Measurements from ENCODE around the gene CXorf66. TPM values are rescaled to one million over a fixed set of nuclear protein-coding genes. Genes with fewer than 3 reads are reported as not detected.
"Not testable (repeated sequence)": the region's sequence is repeated elsewhere in the genome, so short reads cannot be mapped to it uniquely, and the experiment has no call there.

The CXorf66 gene
- total RNA-seq, 4 donors from 2014 or later: not detected

DNA sequence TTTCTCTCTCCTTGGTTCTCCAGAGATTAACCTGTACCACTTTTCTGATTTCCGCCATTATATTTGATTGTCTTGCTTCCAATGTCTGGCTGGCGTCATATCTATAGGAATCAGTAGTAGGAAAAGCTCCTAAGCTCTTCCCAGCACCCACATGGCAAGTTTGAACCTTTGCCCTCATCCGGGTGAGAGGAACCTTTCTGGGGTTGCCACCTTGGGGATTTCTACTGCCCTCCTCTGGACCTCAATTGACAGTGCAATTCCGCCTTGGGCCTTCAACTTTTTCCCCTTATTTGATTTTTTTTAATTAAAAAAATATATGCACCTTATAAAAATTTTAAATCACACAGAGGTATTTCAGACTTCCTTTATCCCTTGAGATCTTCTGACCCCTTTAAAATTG lies 2.0 kb upstream of the CXorf66 start:
- TF ChIP-seq POLR2AphosphoS5 (IDR thresholded peaks at IDR 0.05): no peak
- TF ChIP-seq, protein P1, sequence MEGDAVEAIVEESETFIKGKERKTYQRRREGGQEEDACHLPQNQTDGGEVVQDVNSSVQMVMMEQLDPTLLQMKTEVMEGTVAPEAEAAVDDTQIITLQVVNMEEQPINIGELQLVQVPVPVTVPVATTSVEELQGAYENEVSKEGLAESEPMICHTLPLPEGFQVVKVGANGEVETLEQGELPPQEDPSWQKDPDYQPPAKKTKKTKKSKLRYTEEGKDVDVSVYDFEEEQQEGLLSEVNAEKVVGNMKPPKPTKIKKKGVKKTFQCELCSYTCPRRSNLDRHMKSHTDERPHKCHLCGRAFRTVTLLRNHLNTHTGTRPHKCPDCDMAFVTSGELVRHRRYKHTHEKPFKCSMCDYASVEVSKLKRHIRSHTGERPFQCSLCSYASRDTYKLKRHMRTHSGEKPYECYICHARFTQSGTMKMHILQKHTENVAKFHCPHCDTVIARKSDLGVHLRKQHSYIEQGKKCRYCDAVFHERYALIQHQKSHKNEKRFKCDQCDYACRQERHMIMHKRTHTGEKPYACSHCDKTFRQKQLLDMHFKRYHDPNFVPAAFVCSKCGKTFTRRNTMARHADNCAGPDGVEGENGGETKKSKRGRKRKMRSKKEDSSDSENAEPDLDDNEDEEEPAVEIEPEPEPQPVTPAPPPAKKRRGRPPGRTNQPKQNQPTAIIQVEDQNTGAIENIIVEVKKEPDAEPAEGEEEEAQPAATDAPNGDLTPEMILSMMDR (IDR thresholded peaks at IDR 0.05): peak in 1 of 5 experiments; percentile 23
- Histone ChIP-seq H3K9me3 (no peaks in the 10 kb centered on the region), H3K27me3 (peaks cover 7% of the 10 kb centered on the region), H3K4me3 (no peak overlapping the region), H3K27ac (no peak overlapping the region), H3K4me1 (no peaks in the 10 kb centered on the region), H3K36me3 (no peaks in the 10 kb centered on the region)
- intact Hi-C loops (cut with DNase I; ENCODE audit: low total_unique reads) (no loop called here), in situ Hi-C loops (cut with MboI; ENCODE audit: low pct_ligation_motif_present in 1 of 4, low pct_unique_long_range_greater_than_20kb in 1 of 4, low sequenced_read_pairs in 3 of 4) (no loop called here)
- 53 to 80% methylated on average over 1 to 4 of the region's 4 CpGs for WGBS, 2 donors (ENCODE audit: low coverage in 1 of 2)
- DNase-seq: peak; percentile 7

DNA sequence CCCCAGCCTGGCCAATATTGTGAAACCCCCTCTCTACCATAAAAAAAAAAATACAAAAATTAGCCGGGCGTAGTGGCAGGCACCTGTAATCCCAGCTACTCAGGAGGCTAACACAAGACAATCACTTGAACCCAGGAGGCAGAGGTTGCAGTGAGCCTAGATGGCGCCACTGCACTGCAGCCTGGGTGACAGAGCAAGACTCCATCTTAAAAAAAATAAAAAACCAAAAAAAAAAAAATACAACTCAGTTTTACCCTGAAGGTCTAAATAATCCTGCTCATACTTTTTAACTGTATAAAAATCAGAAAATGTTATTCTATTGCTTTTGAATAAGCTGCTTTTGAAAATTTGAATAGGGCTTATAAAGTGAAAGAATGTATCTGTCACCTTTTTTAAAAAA lies 838 bp upstream of the CXorf66 start:
- intact Hi-C loops (cut with DNase I; ENCODE audit: low total_unique reads); DNase-seq; H3K36me3 ChIP-seq; H3K27ac ChIP-seq; H3K4me1 ChIP-seq; H3K9me3 ChIP-seq; in situ Hi-C loops (cut with MboI; ENCODE audit: low pct_ligation_motif_present in 1 of 4, low pct_unique_long_range_greater_than_20kb in 1 of 4, low sequenced_read_pairs in 3 of 4); H3K4me3 ChIP-seq; H3K27me3 ChIP-seq: not testable (repeated sequence)
- 49% methylated on average over 3 of the region's 3 CpGs; no CpG with 5 or more reads in 1 of the 2 donors for WGBS, 2 donors (ENCODE audit: low coverage in 1 of 2)

DNA sequence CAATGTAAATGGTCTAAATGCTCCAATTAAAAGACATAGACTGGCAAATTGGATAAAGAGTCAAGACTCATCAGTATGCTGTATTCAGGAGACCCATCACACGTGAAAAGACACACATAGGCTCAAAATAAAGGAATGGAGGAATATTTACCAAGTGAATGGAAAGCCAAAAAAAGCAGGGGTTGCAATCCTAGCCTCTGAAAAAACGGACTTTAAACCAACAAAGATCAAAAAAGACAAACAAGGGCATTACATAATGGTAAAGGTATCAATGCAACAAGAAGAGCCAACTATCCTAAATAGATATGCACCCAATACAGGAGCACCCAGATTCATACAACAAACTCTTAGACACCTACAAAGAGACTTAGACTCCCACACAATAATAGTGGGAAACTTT lies 4.2 kb downstream of the CXorf66 start:
- in situ Hi-C loops (cut with MboI; ENCODE audit: low pct_ligation_motif_present in 1 of 4, low pct_unique_long_range_greater_than_20kb in 1 of 4, low sequenced_read_pairs in 3 of 4); H3K4me3 ChIP-seq; H3K9me3 ChIP-seq; DNase-seq; intact Hi-C loops (cut with DNase I; ENCODE audit: low total_unique reads); H3K27ac ChIP-seq; H3K27me3 ChIP-seq; H3K36me3 ChIP-seq; H3K4me1 ChIP-seq: not testable (repeated sequence)
- WGBS, 2 donors (ENCODE audit: low coverage in 1 of 2): 35% methylated on average over 2 of the region's 2 CpGs; no CpG with 5 or more reads in 1 of the 2 donors

DNA sequence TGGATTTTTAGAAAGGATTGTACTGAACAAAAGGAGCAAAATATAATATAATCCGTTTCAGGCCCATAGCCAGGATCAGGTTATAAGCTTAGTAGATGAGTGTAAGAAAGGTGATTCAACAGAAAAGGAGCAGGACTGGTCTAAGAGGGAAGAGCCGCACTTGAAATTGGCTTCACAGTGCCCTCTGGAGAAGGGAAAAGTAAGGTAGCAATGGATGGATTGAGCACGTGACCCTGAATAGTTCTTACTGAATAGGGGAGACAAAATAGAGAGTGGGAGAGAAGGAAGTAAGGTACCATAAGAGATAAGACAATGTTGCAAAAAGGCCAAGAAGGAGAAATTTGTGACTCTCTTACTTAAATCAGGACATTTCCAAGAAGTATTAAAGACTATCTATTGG lies 15.6 kb downstream of the CXorf66 start:
- in situ Hi-C loops (cut with MboI; ENCODE audit: low pct_ligation_motif_present in 1 of 4, low pct_unique_long_range_greater_than_20kb in 1 of 4, low sequenced_read_pairs in 3 of 4): no loop called here

DNA sequence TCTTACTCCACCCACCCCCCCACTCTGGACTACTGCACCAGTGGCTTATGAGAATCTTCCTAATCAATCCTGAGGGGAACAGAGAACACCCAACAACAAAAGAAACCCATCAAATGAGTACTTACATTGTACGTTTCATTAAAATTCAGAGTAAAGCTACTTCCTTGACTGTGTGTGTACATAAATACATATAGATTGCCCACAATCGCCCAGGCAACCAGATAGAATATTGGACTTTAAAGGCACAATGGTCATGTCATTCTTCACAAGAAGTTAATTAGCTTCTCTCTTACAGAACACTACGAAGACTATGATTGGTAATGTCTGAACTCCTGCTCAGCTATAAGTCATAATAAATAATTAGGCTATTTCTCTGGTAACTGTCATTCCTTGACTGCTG lies 20.2 kb downstream of the CXorf66 start:
- Histone ChIP-seq H3K4me3 (no peak overlapping the region), H3K9me3 (no peaks in the 10 kb centered on the region), H3K27ac (no peak overlapping the region), H3K27me3 (no peaks in the 10 kb centered on the region), H3K4me1 (no peaks in the 10 kb centered on the region), H3K36me3 (no peaks in the 10 kb centered on the region)
- intact Hi-C loops (cut with DNase I; ENCODE audit: low total_unique reads): no loop called here
- WGBS, 2 donors (ENCODE audit: low coverage in 1 of 2): 38% methylated on average over 3 of the region's 3 CpGs; no CpG with 5 or more reads in 1 of the 2 donors
- TF ChIP-seq POLR2AphosphoS5 (IDR thresholded peaks at IDR 0.05): no peak
- TF ChIP-seq, protein P1 (IDR thresholded peaks at IDR 0.05): no peak
- TF ChIP-seq EP300 (IDR thresholded peaks at IDR 0.05; ENCODE audit: low read depth): no peak
- TF ChIP-seq POLR2A (IDR thresholded peaks at IDR 0.05): no peak
- in situ Hi-C loops (cut with MboI; ENCODE audit: low pct_ligation_motif_present in 1 of 4, low pct_unique_long_range_greater_than_20kb in 1 of 4, low sequenced_read_pairs in 3 of 4): no loop called here
- no peak for DNase-seq

More for the DNA sequence above, 15.6 kb downstream of the CXorf66 start:
- H3K4me1 ChIP-seq: no peaks in the 10 kb centered on the region
- no peak for DNase-seq
- H3K27ac ChIP-seq: no peak overlapping the region
- H3K4me3 ChIP-seq: no peak overlapping the region
- no peaks in the 10 kb centered on the region for H3K9me3 ChIP-seq
- TF ChIP-seq POLR2A (IDR thresholded peaks at IDR 0.05) (no peak), EP300 (IDR thresholded peaks at IDR 0.05; ENCODE audit: low read depth) (no peak), POLR2AphosphoS5 (IDR thresholded peaks at IDR 0.05) (no peak)
- TF ChIP-seq, protein P1 (IDR thresholded peaks at IDR 0.05): no peak
- H3K27me3 ChIP-seq: no peaks in the 10 kb centered on the region
- no peaks in the 10 kb centered on the region for H3K36me3 ChIP-seq
- intact Hi-C loops (cut with DNase I; ENCODE audit: low total_unique reads): no loop called here
- WGBS, 2 donors (ENCODE audit: low coverage in 1 of 2): 36 to 53% methylated on average over 2 to 3 of the region's 3 CpGs
